Skin epidermis (tissue), 12 donors: ENCODE data around the gene TICAM2.
A peak's percentile ranks its signal among the peaks of the same experiment; 100 is the strongest.

Experiments used
- H3K27ac ChIP-seq, 21 experiments: fragments of 200-600 bp; sonication (generic) in 11 of 21; one replicate each; pipeline ENCODE4 v1.5.0; 2020; ENCODE audit warnings: mild to moderate bottlenecking in 3 of 21, inconsistent platforms in 2 of 21, moderate library complexity in 2 of 21
- H3K4me3 ChIP-seq, 7 experiments: fragments of 200-600 bp; sonication (generic) in 2 of 7; one replicate each; pipeline ENCODE4 v1.5.0; 2020; ENCODE audit warnings: inconsistent platforms in 2 of 7, mild to moderate bottlenecking in 2 of 7, moderate library complexity in 1 of 7

The TICAM2 gene

DNA sequence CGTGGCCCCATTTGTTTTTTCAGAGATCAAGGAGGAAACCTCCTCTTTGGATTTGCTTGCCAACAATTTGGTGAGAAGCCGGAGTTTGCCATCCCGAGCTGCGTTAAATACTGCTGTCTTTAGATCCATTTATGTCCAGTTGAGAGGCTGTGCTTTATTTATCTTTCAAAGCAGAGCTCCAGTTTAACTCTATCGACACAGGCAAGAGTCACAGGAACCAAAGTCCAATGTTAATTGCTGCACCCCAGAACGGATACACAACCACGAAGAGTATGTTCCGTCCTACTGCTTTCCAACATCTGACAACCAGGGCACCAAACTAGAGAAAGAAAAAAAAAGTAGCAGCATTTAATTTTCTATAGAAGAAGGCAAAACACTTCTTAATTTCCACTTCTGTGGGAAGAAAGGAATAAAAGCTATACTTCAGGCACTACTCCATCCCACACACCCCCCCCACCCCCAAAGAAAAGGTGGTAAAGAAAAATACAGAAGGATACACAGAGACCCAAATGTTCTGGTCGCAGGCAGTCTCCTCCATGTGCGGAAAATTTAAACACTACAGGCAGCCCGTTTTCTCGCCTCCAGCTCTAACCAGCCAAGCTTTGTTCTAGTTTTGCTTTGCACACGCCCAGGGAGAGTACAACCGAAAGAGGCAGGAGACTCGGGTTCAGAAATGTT is 58.8 kb downstream of the TICAM2 start:
- Histone ChIP-seq H3K27ac (peak overlapping the region; percentile 95 to 100 (median 98)), H3K4me3 (peak overlapping the region; percentile 62 to 96 (median 85))

- Histone ChIP-seq H3K4me3 (peak overlapping the region; percentile 62 to 96 (median 85)), H3K27ac (peak overlapping the region in 19 of 21 experiments; percentile 95 to 100 (median 98))
Measured at GRCh38 chr5:115542651-115543364, 59.5 kb downstream of the TICAM2 start.

DNA sequence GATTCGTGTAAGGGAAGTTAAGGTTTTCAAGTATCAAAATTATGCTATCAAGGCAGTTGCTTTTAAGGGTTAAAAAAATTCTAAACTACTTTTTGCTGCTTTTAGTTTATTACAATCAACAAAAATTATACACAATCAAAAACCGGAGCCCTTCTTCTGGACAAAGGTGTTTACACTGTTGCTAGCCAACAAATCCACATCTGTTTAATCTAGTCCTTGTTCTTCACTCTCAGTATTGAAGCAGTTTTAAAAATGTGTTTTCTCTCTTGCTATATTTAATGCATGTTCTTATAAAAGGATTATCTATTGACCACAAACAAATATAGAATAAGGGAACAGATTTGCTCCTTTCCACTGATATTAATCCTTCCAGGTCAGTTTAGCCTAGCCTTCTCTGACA is 60.2 kb downstream of the TICAM2 start:
- Histone ChIP-seq H3K27ac (peak overlapping the region in 9 of 21 experiments; percentile 24 to 100 (median 95)), H3K4me3 (peak overlapping the region; percentile 62 to 96 (median 85))

- Histone ChIP-seq H3K4me3 (peak overlapping the region; percentile 62 to 96 (median 85)), H3K27ac (peak overlapping the region in 6 of 21 experiments; percentile 22 to 99 (median 78))
Measured at GRCh38 chr5:115541611-115542010, 60.7 kb downstream of the TICAM2 start.

GRCh38 chr5:115535479-115536035 is 66.7 kb downstream of the TICAM2 start:
- no peak overlapping the region for H3K4me3 ChIP-seq

DNA sequence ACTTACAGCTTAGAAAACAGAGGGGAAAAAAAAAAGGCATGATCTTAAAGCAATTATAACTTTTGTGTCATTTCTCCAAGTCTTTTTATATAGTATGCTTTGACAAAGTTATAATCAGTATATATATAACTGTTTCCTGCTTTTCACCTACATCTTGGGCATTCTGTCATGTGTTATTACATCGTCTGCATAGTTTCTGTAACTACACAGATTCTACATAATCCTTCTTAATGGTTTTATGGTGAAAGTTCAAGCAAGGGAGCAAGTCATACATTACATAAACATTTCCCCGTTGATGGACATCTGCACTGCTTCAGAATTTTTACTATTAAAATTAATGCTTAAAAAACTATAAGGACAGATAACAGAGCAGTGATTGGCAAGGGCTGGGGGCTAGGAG is 69.8 kb downstream of the TICAM2 start:
- H3K4me3 ChIP-seq = no peak overlapping the region
- no peak overlapping the region for H3K27ac ChIP-seq

More at GRCh38 chr5:115535479-115536035, 66.7 kb downstream of the TICAM2 start:
- no peak overlapping the region for H3K27ac ChIP-seq

DNA sequence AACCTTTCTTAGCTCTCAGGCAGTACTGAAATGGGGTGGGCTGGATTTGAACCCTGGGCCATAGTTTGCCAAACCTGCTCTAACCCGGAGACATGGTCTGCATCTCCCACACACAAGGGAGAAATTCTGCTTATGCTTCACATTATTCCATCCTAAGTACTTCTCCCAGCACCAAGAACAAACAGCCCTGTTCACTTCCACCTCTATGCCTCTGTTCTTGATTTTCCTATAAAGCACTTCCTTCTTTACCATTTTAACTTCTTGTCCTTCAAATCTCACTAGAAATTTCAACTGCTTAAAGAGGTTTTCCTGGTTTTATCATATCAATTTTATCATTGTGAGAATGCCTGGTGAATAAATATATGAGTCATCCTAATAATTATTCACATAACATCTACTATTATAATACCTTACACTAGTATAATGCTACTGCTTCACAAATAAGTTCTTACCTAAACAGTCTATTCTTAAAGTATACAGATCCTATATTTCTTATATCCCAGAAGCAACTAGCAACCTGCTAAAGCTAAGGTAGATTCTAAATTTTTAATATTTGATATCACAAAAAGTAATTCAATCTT is 70.4 kb downstream of the TICAM2 start:
- no peak overlapping the region for H3K27ac ChIP-seq

GRCh38 chr5:115531380-115531779 is 70.9 kb downstream of the TICAM2 start:
- no peak overlapping the region for H3K4me3 ChIP-seq

More for the DNA sequence above, 70.4 kb downstream of the TICAM2 start:
- no peak overlapping the region for H3K4me3 ChIP-seq

DNA sequence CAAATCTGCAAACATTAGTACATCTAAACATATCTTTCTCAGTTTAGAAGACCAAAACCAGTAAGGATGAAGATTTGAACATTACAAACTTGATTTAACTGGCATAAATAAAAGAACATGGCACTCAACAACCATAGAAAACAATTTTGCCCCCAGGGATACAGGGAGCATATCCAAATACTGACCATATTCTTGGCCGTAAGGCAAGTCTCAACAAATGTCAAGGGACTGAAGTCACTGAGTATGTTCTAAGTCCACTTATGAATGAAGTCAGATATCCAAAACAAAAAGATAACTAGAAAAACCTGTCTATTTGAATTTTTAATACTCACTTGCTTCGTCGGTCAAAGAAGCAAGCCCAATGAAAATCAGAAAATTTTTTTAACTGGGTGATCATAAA is 71.9 kb downstream of the TICAM2 start:
- no peak overlapping the region for H3K4me3 ChIP-seq

More at GRCh38 chr5:115531380-115531779, 70.9 kb downstream of the TICAM2 start:
- H3K27ac ChIP-seq = no peak overlapping the region

More for the DNA sequence above, 71.9 kb downstream of the TICAM2 start:
- H3K27ac ChIP-seq = no peak overlapping the region
